ENCODE data around the gene LMCD1.

- TF ChIP-seq SIN3A (IDR thresholded peaks at IDR 0.05; ENCODE audit: borderline replicate concordance, insufficient read depth, low read length) (no peak), POLR2AphosphoS5 (IDR thresholded peaks at IDR 0.05; ENCODE audit: low read depth, low read length) (no peak)
Observed at GRCh38 chr3:8455526-8456411, 45.9 kb upstream of the LMCD1 start.

Measured in PFSK-1 (cell line).